22Rv1 (cell line): ENCODE measurements around the gene CDK14.

Source experiments
- ZFX ChIP-seq: fragments of 450-650 bp; IDR thresholded peaks from 2 replicates; pipeline ENCODE4 v1.6.1; 2017; ENCODE audit warnings: antibody characterized with exemption, borderline replicate concordance
- TF ChIP-seq, protein P1 (sequence below): fragments of 450-650 bp; IDR thresholded peaks from 2 replicates; pipeline ENCODE4 v1.5.1; 2017; ENCODE audit warnings: mild to moderate bottlenecking

DNA sequence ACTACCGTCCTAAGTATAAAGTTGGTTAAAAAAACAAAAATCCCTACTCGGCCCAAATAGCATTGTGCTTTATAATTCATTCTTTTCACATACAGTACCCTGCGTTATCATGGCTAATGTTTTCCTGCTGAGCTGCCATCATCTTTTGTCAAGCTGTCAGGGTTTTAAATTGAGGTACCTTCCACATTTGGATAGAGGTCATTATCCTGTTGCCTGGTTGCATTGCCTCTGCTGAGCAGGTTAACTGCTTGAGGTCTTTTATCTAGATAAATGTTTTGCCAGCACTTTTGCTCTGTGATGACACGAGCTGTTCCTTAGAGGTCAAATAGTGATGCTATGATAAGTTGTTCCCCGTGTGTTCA is 573.7 kb downstream of the CDK14 start:
- TF ChIP-seq, protein P1, sequence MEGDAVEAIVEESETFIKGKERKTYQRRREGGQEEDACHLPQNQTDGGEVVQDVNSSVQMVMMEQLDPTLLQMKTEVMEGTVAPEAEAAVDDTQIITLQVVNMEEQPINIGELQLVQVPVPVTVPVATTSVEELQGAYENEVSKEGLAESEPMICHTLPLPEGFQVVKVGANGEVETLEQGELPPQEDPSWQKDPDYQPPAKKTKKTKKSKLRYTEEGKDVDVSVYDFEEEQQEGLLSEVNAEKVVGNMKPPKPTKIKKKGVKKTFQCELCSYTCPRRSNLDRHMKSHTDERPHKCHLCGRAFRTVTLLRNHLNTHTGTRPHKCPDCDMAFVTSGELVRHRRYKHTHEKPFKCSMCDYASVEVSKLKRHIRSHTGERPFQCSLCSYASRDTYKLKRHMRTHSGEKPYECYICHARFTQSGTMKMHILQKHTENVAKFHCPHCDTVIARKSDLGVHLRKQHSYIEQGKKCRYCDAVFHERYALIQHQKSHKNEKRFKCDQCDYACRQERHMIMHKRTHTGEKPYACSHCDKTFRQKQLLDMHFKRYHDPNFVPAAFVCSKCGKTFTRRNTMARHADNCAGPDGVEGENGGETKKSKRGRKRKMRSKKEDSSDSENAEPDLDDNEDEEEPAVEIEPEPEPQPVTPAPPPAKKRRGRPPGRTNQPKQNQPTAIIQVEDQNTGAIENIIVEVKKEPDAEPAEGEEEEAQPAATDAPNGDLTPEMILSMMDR, result no peak
- TF ChIP-seq ZFX, result no peak
